HG03064 (cell line): ENCODE data around the gene CDKN1C.

Experiments
- ATAC-seq: cut with Tn5 transposase; IDR thresholded peaks from one replicate; pipeline ENCODE4 v1.9.1; 2021; ENCODE audit warnings: low read depth; ENCODE audit not compliant: unreplicated experiment

Gene CDKN1C

GRCh38 chr11:2833716-2834502 is 51.7 kb downstream of the CDKN1C start:
- ATAC-seq = no peak
